T-cell (primary cell): ENCODE data around the gene STYXL2. TPM values are rescaled to one million over a fixed set of nuclear protein-coding genes. Genes with fewer than 3 reads are reported as not detected.

Source experiments
- total RNA-seq, 35 experiments: library from RNA in 6 of 35; stranded (reverse) in 6 of 35; fragments of 120-200 nt in 1 of 35; gene quantifications; one replicate each; pipeline versions ENCODE4 v1.2.1 to v1.2.4 and lab custom pipeline; 2013 to 2026

Gene STYXL2
- total RNA-seq, 5 donors from 2014 or later (not counting 1 experiment from before 2014, with no cell fraction given) = not detected

Other genes with a start within 250 kb of the STYXL2 start
- gene TADA1, start 217.8 kb upstream of the STYXL2 start, total RNA-seq = 10 to 100 TPM; 11.1 to 14.6 (median 12.8) TPM
- under 1 TPM; 0.13 to 0.61 (median 0.30) TPM for gene ILDR2, start 118.5 kb upstream of the STYXL2 start, total RNA-seq
- gene MAEL, start 104.8 kb upstream of the STYXL2 start, total RNA-seq = not detected
- gene GPA33, start 3.7 kb upstream of the STYXL2 start, total RNA-seq = 10 to 100 TPM in 4 of 5 donors, 1 to 10 TPM in 1; 8.6 to 22.8 (median 17.7) TPM
- gene POU2F1, start 126.8 kb downstream of the STYXL2 start, total RNA-seq = 10 to 100 TPM; 15.1 to 34.5 (median 22.6) TPM